Posterior vena cava (tissue), 2 donors: Measurements from ENCODE around the gene ARL8A. TPM values are rescaled to one million over a fixed set of nuclear protein-coding genes. Genes with fewer than 3 reads are reported as not detected.
A peak's percentile ranks its signal among the peaks of the same experiment; 100 is the strongest.

Source experiments
- DNase-seq: peaks from one replicate; pipeline ENCODE4 v3.0.0-alpha.2; 2020; ENCODE audit warnings: low spot score
- intact Hi-C, 2 donors: fragments of 100-400 bp; cut with DNase I; formaldehyde crosslinking; loops; one replicate each; pipeline versions ENCODE4 v1.14.1 to v1.14.2; 2022 to 2023
- total RNA-seq, 2 donors: library from RNA; stranded (reverse); fragmentation: NEBNext Ultra II Directional; extraction: Animal tissue kit (Norgen Biotek cat#: 25700); gene quantifications; one replicate each; pipeline ENCODE4 v1.2.1, GENCODE V29; 2021
- donor health status: DM: yes; HTN: yes; CAD: no.
- donor health status: DM: yes; HTN: yes; CAD: no.

ARL8A gene
- total RNA-seq, 2 donors from 2014 or later: 85.6 to 94.1 TPM

- DNase-seq: no peak
- intact Hi-C loops: no loop called here
These were observed 16.9 kb upstream of the ARL8A start for GRCh38 chr1:202161151-202162046.

- DNase-seq: no peak
- intact Hi-C loops: no loop called here
These were observed 15.9 kb upstream of the ARL8A start, which contains the start of gene PTPN7 for GRCh38 chr1:202160377-202160940. Gene PTPN7 (minus strand): TSS chr1:202160602. CDS start chr1:202159402, 1,200 bp downstream.

DNA sequence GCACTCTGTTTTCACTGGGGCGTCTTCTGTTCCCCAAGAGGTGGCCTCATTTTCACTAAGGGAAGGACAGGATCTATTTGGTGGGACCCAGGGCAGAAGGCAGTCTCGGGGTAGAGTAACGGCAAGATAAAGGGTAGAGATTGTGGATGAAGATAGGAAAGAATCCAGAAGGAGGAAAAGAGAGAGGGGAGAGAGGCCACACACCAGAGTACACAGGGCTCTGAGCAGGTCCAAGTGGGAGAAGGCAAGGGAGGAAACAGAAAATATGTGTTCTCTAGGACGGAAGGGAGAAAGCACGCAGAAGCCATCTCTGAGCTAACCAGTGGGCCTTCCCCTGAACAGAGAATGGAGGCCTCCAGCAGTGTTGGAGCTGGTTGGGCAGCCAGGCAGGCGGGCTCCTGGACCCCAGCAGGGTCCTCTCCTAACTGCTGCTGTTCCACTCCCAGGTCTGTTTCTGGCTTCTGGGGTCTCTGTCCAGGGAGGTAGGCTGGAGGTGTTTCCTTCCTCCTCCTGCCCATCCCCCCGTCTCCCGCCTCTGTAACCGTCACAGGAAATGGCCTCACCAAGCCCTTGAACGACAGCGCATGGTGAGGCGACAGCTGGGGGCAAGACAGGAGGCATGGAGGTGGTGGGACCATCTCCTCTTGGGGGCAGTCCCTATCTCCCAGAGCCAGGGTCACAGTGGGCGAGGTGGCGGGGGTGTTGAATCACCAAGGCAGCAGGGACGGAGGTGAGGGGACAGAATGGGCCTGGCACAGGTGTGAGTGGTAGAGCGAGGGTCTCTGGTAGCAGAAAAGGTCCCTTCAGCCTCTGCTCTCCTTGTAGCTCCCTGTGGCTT lies 15.2 kb upstream of the ARL8A start:
- intact Hi-C loops: no loop called here
- no peak for DNase-seq

- intact Hi-C loops: no loop called here
- DNase-seq: no peak
These were observed 14.4 kb upstream of the ARL8A start for GRCh38 chr1:202158810-202159533.

GRCh38 chr1:202157945-202158344 lies 13.4 kb upstream of the ARL8A start:
- no peak for DNase-seq
- intact Hi-C loops: no loop called here

- no peak for DNase-seq
- intact Hi-C loops: no loop called here
These were observed 12.1 kb upstream of the ARL8A start for GRCh38 chr1:202156590-202156989.

GRCh38 chr1:202155478-202156021 lies 11.0 kb upstream of the ARL8A start:
- peak; percentile 91 for DNase-seq
- intact Hi-C loops: no loop called here

DNA sequence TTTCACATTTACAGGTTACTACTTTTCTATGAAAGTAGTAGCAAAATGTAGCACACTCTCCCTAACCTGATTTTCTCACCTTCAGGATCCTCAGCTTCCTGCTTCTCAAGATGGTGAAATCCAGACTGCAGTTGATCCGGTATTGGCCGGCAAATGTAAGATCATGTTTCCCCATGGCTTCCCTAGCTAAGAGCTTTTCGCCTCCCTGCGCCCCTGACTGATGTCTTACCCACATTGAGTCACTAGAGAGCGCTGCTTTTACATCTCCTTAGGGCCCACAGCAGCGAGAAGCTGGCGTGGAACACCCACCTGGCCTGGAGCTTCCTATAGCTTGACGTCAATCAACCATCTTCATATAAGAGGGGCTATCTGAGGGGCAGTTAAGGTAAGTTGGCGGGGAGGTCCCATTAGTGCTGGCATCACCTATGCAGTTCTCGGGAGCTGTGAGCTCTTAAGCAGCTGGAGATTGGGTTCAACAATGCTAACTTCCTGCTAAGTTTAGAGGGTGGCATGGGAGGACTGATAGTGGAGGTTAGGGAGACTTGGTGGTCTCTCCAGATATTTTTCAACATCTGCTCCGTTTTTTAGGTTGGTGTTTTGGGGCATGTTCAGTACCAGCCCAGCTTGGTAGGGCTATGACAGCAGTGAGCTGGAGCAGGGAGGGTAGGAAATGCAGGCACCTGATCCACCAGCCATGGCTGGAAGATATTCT lies 10.4 kb upstream of the ARL8A start:
- intact Hi-C loops: no loop called here
- no peak for DNase-seq

DNA sequence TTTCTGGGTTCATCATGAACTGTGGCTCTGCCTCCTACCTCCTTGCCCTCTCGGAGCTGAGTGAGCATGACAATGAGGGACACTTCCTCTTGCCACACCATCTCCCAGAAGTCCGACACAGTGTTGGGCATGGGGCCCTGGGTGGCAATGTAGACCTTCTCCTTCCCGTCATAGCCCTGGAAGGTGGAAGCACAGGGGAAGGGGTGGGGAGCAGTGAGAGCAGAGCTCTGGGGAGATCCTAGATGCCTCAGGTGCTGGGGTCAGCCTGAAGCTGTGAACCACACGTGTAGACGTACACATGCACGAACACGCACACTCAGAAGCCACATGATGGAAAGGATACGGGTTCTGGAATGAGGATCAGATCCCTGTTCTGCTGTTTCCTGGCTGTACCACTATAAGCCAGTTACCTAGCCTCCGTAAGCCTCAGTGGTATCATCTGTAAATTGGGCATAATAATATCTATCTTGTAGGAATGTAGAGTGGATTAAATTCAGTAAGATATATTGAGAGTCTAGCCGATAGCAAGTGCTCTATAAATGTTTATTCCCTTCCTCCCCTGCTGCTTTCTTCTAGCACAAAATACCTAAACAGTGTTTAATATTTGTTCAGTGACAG lies 9.7 kb upstream of the ARL8A start:
- no peak for DNase-seq
- intact Hi-C loops: no loop called here

GRCh38 chr1:202153284-202153683 lies 8.7 kb upstream of the ARL8A start:
- DNase-seq: no peak
- intact Hi-C loops: no loop called here

DNA sequence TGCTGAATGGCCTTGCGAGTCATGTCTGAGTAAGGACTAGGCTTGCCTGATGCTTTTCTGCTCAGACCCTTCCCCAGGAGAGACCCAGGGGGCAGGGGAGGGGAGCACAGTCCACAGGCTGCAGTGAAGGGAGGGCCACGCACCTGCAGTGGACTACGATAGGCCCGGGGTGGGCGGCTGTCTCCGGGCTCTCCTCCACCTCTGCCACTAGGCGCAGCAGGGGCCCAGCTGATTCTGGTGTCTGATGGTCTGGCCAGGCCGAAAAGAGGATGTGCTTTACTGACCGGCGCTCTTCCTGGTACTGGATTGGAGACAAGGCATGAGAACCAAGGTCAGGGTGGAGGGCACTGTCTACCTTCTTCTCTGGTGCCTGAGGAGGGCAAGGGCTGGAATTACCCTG lies 7.9 kb upstream of the ARL8A start:
- DNase-seq: no peak
- intact Hi-C loops: no loop called here

DNA sequence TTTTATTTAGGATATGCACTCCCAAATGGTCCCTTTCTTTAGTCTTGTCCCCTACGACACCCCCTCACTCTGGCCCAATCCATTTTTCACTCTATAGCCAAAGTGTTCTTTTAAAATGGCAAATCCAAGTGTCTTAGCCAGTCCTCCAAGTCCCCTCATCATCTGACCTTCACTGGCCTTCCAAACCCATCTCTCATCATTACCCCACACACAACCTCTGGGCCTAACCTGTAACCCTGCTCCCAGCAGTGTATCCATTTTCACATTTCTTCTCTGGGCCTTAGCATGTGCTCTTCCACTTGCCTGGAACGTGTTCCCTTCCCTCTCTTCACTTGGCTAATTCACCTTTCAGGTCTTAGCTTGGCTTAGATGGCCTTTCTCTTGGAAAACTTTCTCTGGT lies 6.5 kb upstream of the ARL8A start:
- intact Hi-C loops: no loop called here
- DNase-seq: no peak

GRCh38 chr1:202150602-202151001 lies 6.1 kb upstream of the ARL8A start:
- no peak for DNase-seq
- intact Hi-C loops: no loop called here

- intact Hi-C loops: no loop called here
- DNase-seq: no peak
These were observed 5.7 kb upstream of the ARL8A start for GRCh38 chr1:202150187-202150586.

GRCh38 chr1:202149566-202149965 lies 5.0 kb upstream of the ARL8A start:
- no peak for DNase-seq
- intact Hi-C loops: no loop called here

DNA sequence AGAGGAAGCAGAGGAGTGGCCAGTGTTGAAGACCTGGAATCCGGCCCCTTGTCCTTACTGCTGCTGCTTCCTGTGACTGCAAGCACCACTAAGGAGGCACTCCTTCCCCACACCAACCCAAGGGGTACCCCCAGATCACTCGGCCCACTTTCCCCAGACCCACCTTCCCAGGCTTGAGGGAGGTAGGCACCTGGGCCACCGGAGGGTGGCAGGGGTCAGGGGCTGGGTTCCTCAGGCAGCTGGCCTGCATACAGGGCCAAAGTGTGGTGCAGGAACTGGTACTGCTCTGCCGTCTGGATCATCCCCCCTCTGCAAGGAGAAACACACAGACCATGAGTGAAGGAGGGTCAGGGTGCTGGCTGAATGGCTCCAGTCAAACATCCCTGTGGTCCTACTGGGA lies 3.9 kb upstream of the ARL8A start:
- DNase-seq: no peak
- intact Hi-C loops: no loop called here

GRCh38 chr1:202146993-202147392 lies 2.5 kb upstream of the ARL8A start:
- intact Hi-C loops: no loop called here
- DNase-seq: no peak

GRCh38 chr1:202146279-202146678 lies 1.7 kb upstream of the ARL8A start:
- DNase-seq: no peak
- intact Hi-C loops: no loop called here
